ENCODE results near the gene EPHA5. TPM values are rescaled to one million over a fixed set of nuclear protein-coding genes. Genes with fewer than 3 reads are reported as not detected.

The EPHA5 gene
- total RNA-seq, 1 experiment from 2014 or later: not detected

DNA sequence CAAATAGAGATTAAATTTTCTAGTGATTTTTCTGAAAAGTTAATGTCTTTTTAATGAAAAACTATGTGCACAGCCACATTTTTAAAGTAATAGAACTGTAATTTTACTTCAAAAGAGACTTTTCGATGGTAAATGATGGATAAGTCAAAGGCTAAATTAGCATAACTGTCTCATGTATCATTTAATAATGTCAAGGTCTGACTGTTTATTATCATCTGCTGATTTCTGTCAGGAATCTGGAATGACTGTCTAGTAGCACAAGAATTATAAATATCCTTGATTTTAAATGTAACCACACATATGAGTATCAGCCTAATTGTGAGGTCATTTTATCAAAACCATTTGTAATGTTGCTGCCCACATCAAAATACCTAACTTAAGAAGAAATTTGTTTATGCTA, 333.8 kb downstream of the EPHA5 start:
- BruUV-seq (replicated peaks): no TSS peak
- Histone ChIP-seq H3K4me2 (no peak overlapping the region), H3K4me3 (no peak overlapping the region), H3K9me3 (ENCODE audit: insufficient read depth, low read depth) (no peaks in the 10 kb centered on the region), H3K79me2 (ENCODE audit: low read depth) (no peaks in the 10 kb centered on the region), H3K4me1 (replicated peaks; ENCODE audit: insufficient read depth) (no peaks in the 10 kb centered on the region), H3K27me3 (ENCODE audit: insufficient read depth, low read depth) (no peaks in the 10 kb centered on the region), H3K27ac (no peak overlapping the region), H4K20me1 (ENCODE audit: insufficient read depth) (no peaks in the 10 kb centered on the region), H3K36me3 (ENCODE audit: low read depth) (no peaks in the 10 kb centered on the region), H2AFZ (no peak overlapping the region), H3K9me2 (ENCODE audit: insufficient read depth) (no peaks in the 10 kb centered on the region), H3F3A (ENCODE audit: insufficient read depth, low read depth) (no peaks in the 10 kb centered on the region)
- TF ChIP-seq EZH2 (IDR thresholded peaks at IDR 0.05; ENCODE audit: low read depth): no peak
- TF ChIP-seq, protein P1, sequence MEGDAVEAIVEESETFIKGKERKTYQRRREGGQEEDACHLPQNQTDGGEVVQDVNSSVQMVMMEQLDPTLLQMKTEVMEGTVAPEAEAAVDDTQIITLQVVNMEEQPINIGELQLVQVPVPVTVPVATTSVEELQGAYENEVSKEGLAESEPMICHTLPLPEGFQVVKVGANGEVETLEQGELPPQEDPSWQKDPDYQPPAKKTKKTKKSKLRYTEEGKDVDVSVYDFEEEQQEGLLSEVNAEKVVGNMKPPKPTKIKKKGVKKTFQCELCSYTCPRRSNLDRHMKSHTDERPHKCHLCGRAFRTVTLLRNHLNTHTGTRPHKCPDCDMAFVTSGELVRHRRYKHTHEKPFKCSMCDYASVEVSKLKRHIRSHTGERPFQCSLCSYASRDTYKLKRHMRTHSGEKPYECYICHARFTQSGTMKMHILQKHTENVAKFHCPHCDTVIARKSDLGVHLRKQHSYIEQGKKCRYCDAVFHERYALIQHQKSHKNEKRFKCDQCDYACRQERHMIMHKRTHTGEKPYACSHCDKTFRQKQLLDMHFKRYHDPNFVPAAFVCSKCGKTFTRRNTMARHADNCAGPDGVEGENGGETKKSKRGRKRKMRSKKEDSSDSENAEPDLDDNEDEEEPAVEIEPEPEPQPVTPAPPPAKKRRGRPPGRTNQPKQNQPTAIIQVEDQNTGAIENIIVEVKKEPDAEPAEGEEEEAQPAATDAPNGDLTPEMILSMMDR (conservative IDR thresholded peaks at IDR 0.05): no peak
- intact Hi-C loops (cut with micrococcal nuclease; ENCODE audit: unreplicated experiment): no loop called here
- no peak for DNase-seq
- ChIA-PET CTCF (no interaction called here), POLR2A (ENCODE audit: unreplicated experiment) (no interaction called here)

DNA sequence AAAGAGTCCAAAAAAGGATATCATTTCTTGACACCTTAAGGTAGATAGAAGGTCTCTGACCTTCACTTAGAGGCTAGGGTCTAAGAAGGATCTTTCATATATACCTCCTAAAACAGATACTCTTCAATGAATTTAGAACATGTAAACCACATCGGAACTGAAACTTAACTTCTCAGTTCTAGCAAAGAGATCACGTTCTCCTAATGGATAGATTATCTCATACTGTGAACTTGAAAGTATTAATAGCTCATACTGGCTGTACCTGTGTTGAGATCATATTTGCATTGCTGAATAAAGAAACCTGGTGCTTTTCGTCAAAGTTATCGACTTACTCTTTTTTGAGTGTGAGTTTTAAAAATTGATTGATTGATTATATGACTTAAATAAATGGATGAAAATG, 353.8 kb downstream of the EPHA5 start:
- Histone ChIP-seq H3K9me3 (ENCODE audit: insufficient read depth, low read depth) (no peaks in the 10 kb centered on the region), H3K36me3 (ENCODE audit: low read depth) (no peaks in the 10 kb centered on the region), H3K4me1 (replicated peaks; ENCODE audit: insufficient read depth) (no peaks in the 10 kb centered on the region), H3K27ac (no peak overlapping the region), H3F3A (ENCODE audit: insufficient read depth, low read depth) (no peaks in the 10 kb centered on the region), H3K4me3 (no peak overlapping the region), H3K79me2 (ENCODE audit: low read depth) (no peaks in the 10 kb centered on the region), H4K20me1 (ENCODE audit: insufficient read depth) (no peaks in the 10 kb centered on the region), H3K9me2 (ENCODE audit: insufficient read depth) (no peaks in the 10 kb centered on the region), H2AFZ (no peak overlapping the region), H3K4me2 (no peak overlapping the region), H3K27me3 (ENCODE audit: insufficient read depth, low read depth) (no peaks in the 10 kb centered on the region)
- intact Hi-C loops (cut with micrococcal nuclease; ENCODE audit: unreplicated experiment): no loop called here
- no TSS peak for BruUV-seq (replicated peaks)
- POLR2A ChIA-PET (ENCODE audit: unreplicated experiment): no interaction called here
- DNase-seq: no peak
- no peak for TF ChIP-seq EZH2 (IDR thresholded peaks at IDR 0.05; ENCODE audit: low read depth)
- TF ChIP-seq, protein P1 (conservative IDR thresholded peaks at IDR 0.05): no peak
- CTCF ChIA-PET: no interaction called here

DNA sequence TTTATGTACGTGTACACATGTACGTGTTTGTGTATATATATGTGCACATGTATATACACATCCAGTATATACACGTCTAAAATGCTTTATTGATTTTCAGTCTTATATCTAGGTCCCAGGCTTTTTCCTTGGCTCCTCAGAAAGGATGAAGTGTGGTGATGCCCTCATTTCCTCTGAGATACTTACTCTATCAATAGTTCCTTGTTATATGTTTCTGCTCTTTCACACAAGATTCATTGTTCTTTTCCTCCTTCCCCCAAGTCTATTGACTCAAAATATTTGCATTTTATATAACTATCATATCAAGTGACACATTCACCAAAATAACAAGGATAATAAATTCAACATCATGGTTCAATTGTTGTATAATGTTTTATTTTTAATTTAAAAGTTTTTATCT, 359.2 kb downstream of the EPHA5 start:
- H3K79me2 ChIP-seq (ENCODE audit: low read depth): no peaks in the 10 kb centered on the region
- no peaks in the 10 kb centered on the region for H3K36me3 ChIP-seq (ENCODE audit: low read depth)
- ChIA-PET CTCF (no interaction called here), POLR2A (ENCODE audit: unreplicated experiment) (no interaction called here)
- TF ChIP-seq EZH2 (IDR thresholded peaks at IDR 0.05; ENCODE audit: low read depth): no peak
- TF ChIP-seq, protein P1 (conservative IDR thresholded peaks at IDR 0.05): no peak
- no peaks in the 10 kb centered on the region for H3K27me3 ChIP-seq (ENCODE audit: insufficient read depth, low read depth)
- H4K20me1 ChIP-seq (ENCODE audit: insufficient read depth): no peaks in the 10 kb centered on the region
- H3K9me2 ChIP-seq (ENCODE audit: insufficient read depth): no peaks in the 10 kb centered on the region
- H3K4me1 ChIP-seq (replicated peaks; ENCODE audit: insufficient read depth): no peaks in the 10 kb centered on the region
- no peaks in the 10 kb centered on the region for H3F3A ChIP-seq (ENCODE audit: insufficient read depth, low read depth)
- H3K4me2 ChIP-seq: no peak overlapping the region
- H3K4me3 ChIP-seq: no peak overlapping the region
- no peak overlapping the region for H2AFZ ChIP-seq
- no peaks in the 10 kb centered on the region for H3K9me3 ChIP-seq (ENCODE audit: insufficient read depth, low read depth)
- DNase-seq: no peak
- no peak overlapping the region for H3K27ac ChIP-seq
- BruUV-seq (replicated peaks): no TSS peak
- intact Hi-C loops (cut with micrococcal nuclease; ENCODE audit: unreplicated experiment): no loop called here

All from PC-9 (cell line).